ENCODE data around the gene SEMA3G. TPM values are rescaled to one million over a fixed set of nuclear protein-coding genes. Genes with fewer than 3 reads are reported as not detected.

Gene SEMA3G
- total RNA-seq, 1 donor from 2014 or later: 4.7 TPM

DNA sequence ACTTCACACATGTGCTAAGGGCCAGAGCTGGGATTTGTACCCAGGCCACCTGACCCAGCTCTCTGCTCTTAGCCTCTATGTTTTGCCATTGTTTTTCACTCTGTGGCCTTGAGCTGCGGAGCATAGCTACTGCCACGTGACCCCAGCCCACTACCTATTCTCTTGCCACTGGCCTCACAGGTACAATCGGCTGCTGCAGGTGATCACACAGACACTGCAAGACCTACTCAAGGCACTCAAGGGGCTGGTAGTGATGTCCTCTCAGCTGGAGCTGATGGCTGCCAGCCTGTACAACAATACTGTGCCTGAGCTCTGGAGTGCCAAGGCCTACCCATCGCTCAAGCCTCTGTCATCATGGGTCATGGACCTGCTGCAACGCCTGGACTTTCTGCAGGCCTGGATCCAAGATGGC, 46.2 kb downstream of the SEMA3G start:
- Histone ChIP-seq H3K4me3 (ENCODE audit: low read length in 3 of 3) (no peak overlapping the region), H3K27me3 (ENCODE audit: control insufficient read depth in 3 of 3, insufficient read depth in 3 of 3, low read length in 3 of 3) (no peaks in the 10 kb centered on the region), H3K4me1 (ENCODE audit: control insufficient read depth in 3 of 3, insufficient read depth in 3 of 3, low read length in 3 of 3) (peaks cover 0 to 1% (median under 1%) of the 10 kb centered on the region in 3 donors), H3K9me3 (ENCODE audit: control insufficient read depth in 3 of 3, low read length in 3 of 3) (no peaks in the 10 kb centered on the region), H3K36me3 (ENCODE audit: control insufficient read depth in 3 of 3, insufficient read depth in 3 of 3, low read length in 3 of 3) (peaks cover 35 to 40% (median 40%) of the 10 kb centered on the region in 3 donors), H3K27ac (ENCODE audit: low read depth, low read length) (no peak overlapping the region), H3K9ac (ENCODE audit: low read depth in 1 of 3, low read length in 3 of 3) (no peak overlapping the region)

DNA sequence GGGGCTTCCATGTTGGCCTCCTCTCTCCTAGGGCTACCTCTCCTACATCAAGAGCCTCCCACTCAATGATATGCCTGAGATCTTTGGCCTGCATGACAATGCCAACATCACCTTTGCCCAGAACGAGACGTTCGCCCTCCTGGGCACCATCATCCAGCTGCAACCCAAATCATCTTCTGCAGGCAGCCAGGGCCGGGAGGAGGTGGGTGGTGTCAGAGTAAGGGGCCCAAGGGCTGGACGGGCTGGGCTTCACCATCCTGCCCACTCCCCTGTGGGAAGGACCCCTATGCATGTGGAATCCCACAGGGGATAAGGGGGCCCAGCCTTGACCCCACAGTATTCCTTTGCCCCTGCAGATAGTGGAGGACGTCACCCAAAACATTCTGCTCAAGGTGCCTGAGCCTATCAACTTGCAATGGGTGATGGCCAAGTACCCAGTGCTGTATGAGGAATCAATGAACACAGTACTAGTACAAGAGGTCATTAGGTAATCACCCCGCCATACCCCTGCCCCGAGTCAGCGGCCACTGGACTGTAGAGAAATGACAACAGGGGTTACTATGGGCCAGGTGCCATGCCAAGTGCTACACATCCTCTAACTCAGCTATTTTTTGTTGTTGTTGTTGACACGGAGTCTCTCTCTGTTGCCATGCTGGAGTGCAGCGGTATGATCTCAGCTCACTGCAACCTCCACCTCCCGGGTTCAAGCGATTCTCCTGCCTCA, 47.1 kb downstream of the SEMA3G start:
- Histone ChIP-seq H3K4me1 (ENCODE audit: control insufficient read depth in 3 of 3, insufficient read depth in 3 of 3, low read length in 3 of 3) (no peaks in the 10 kb centered on the region), H3K36me3 (ENCODE audit: control insufficient read depth in 3 of 3, insufficient read depth in 3 of 3, low read length in 3 of 3) (peaks cover 31 to 37% (median 34%) of the 10 kb centered on the region in 3 donors), H3K4me3 (ENCODE audit: low read length in 3 of 3) (no peak overlapping the region), H3K27me3 (ENCODE audit: control insufficient read depth in 3 of 3, insufficient read depth in 3 of 3, low read length in 3 of 3) (no peaks in the 10 kb centered on the region), H3K9ac (ENCODE audit: low read depth in 1 of 3, low read length in 3 of 3) (no peak overlapping the region), H3K27ac (ENCODE audit: low read depth, low read length) (no peak overlapping the region), H3K9me3 (ENCODE audit: control insufficient read depth in 3 of 3, low read length in 3 of 3) (no peaks in the 10 kb centered on the region)

DNA sequence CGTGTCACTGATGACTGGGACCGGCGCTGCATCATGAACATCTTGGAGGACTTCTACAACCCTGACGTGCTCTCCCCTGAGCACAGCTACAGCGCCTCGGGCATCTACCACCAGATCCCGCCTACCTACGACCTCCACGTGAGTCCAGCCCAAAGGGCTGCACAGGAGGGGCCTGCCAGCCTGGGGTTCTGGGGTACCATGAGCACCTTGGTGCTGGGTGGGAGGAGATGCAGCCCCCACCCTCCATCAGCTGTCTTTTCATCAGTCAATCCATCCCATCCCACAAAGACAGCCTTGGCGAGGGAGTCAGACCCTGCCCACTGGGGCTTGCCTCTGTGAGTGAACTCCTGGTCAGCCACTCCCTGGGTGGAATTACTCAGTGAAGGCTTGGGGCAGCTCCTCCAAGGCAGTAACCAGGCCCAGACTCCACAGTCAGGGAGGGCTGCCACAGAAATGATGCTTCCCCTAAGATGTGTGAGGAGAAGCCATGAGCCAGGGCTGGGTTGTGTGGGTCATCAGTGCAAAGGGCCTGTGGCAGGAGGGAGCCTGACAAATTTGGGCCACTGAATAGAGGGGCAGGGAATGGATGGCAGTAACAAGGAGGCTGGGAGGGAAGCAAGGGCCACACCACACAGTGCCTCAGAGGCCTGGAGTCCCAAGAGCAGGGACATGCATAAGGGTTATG, 47.9 kb downstream of the SEMA3G start:
- Histone ChIP-seq H3K36me3 (ENCODE audit: control insufficient read depth in 3 of 3, insufficient read depth in 3 of 3, low read length in 3 of 3) (peaks cover 27 to 31% (median 28%) of the 10 kb centered on the region in 3 donors), H3K4me1 (ENCODE audit: control insufficient read depth in 3 of 3, insufficient read depth in 3 of 3, low read length in 3 of 3) (no peaks in the 10 kb centered on the region), H3K4me3 (ENCODE audit: low read length in 3 of 3) (no peak overlapping the region), H3K27me3 (ENCODE audit: control insufficient read depth in 3 of 3, insufficient read depth in 3 of 3, low read length in 3 of 3) (no peaks in the 10 kb centered on the region), H3K9me3 (ENCODE audit: control insufficient read depth in 3 of 3, low read length in 3 of 3) (no peaks in the 10 kb centered on the region), H3K27ac (ENCODE audit: low read depth, low read length) (no peak overlapping the region), H3K9ac (ENCODE audit: low read depth in 1 of 3, low read length in 3 of 3) (no peak overlapping the region)

DNA sequence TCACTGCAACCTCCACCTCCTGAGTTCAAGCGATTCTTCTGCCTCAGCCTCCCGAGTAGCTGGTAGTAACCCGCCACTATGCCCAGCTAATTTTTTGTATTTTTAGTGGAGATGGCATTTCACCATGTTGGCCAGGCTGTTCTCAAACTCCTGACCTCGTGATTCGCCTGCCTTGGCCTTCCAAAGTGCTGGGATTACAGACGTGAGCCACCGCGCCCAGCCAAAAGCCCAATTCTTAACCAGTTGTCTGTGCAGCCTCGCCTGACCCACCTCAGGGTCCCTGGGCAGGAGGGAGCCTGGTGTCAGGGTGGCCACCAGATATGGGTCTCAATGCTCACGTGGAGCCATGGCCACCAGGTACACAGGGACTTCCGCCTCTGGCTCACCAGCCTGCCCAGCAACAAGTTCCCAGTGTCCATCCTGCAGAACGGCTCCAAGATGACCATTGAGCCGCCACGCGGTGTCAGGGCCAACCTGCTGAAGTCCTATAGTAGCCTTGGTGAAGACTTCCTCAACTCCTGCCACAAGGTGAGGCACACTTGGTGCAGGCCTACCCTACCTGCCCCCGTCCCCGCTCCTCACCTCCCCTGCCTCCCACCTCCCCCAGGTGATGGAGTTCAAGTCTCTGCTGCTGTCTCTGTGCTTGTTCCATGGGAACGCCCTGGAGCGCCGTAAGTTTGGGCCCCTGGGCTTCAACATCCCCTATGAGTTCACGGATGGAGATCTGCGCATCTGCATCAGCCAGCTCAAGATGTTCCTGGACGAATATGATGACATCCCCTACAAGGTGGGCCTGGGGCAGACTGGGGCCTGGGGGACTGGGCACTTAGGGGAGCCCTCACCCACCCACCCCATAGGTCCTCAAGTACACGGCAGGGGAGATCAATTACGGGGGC, 48.6 kb downstream of the SEMA3G start:
- Histone ChIP-seq H3K4me3 (ENCODE audit: low read length in 3 of 3) (no peak overlapping the region), H3K9ac (ENCODE audit: low read depth in 1 of 3, low read length in 3 of 3) (no peak overlapping the region), H3K36me3 (ENCODE audit: control insufficient read depth in 3 of 3, insufficient read depth in 3 of 3, low read length in 3 of 3) (peaks cover 24 to 30% (median 28%) of the 10 kb centered on the region in 3 donors), H3K9me3 (ENCODE audit: control insufficient read depth in 3 of 3, low read length in 3 of 3) (no peaks in the 10 kb centered on the region), H3K27ac (ENCODE audit: low read depth, low read length) (no peak overlapping the region), H3K4me1 (ENCODE audit: control insufficient read depth in 3 of 3, insufficient read depth in 3 of 3, low read length in 3 of 3) (no peaks in the 10 kb centered on the region), H3K27me3 (ENCODE audit: control insufficient read depth in 3 of 3, insufficient read depth in 3 of 3, low read length in 3 of 3) (no peaks in the 10 kb centered on the region)

DNA sequence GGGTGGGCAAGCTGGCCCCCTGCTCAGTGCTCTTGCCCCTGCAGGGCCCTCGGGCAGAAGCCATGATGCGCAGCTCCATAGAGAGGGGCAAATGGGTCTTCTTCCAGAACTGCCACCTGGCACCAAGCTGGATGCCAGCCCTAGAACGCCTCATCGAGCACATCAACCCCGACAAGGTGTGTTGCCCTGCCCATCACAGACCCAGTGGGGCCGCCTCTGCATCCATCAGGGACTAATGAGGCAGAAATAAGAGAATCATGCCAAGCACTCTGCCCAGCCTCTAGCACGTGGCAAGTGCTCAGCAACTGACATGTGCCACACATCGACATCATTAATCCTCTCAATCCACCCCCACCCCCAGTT, 49.4 kb downstream of the SEMA3G start:
- Histone ChIP-seq H3K27me3 (ENCODE audit: control insufficient read depth in 3 of 3, insufficient read depth in 3 of 3, low read length in 3 of 3) (no peaks in the 10 kb centered on the region), H3K4me3 (ENCODE audit: low read length in 3 of 3) (no peak overlapping the region), H3K4me1 (ENCODE audit: control insufficient read depth in 3 of 3, insufficient read depth in 3 of 3, low read length in 3 of 3) (no peaks in the 10 kb centered on the region), H3K9ac (ENCODE audit: low read depth in 1 of 3, low read length in 3 of 3) (no peak overlapping the region), H3K36me3 (ENCODE audit: control insufficient read depth in 3 of 3, insufficient read depth in 3 of 3, low read length in 3 of 3) (peaks cover 24 to 30% (median 27%) of the 10 kb centered on the region in 3 donors), H3K27ac (ENCODE audit: low read depth, low read length) (no peak overlapping the region), H3K9me3 (ENCODE audit: control insufficient read depth in 3 of 3, low read length in 3 of 3) (no peaks in the 10 kb centered on the region)

DNA sequence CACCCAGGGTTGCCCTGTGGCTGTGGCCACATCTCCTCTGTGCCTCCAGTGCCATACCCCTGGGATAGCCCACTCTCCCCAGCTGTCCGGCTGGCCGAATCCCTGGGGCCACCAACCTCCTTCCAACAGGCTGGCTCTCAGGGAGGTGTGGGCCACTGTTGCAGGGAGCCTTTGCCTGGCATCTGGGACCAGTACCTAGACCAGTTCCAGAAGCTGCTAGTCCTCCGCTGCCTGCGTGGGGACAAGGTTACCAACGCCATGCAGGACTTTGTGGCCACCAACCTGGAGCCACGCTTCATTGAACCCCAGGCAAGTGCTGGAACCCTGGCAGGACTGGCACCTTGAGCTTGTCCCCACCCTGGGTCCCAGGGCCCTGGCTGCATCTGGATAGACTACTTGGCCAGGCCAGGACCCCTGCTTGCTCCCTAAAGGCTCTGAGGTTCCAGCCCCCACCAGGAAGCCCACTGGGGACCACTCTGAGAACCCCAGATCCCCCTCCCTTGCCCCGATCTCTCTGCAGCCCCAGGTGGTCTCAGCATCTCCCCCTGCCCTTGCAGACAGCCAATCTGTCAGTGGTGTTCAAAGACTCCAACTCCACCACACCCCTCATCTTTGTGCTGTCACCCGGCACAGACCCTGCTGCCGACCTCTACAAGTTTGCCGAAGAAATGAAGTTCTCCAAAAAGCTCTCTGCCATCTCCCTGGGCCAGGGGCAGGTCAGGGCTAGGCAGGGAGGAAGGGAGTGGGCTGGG, 50.0 kb downstream of the SEMA3G start:
- Histone ChIP-seq H3K36me3 (ENCODE audit: control insufficient read depth in 3 of 3, insufficient read depth in 3 of 3, low read length in 3 of 3) (peaks cover 21 to 27% (median 21%) of the 10 kb centered on the region in 3 donors), H3K9ac (ENCODE audit: low read depth in 1 of 3, low read length in 3 of 3) (no peak overlapping the region), H3K27ac (ENCODE audit: low read depth, low read length) (no peak overlapping the region), H3K4me3 (ENCODE audit: low read length in 3 of 3) (no peak overlapping the region), H3K4me1 (ENCODE audit: control insufficient read depth in 3 of 3, insufficient read depth in 3 of 3, low read length in 3 of 3) (no peaks in the 10 kb centered on the region), H3K9me3 (ENCODE audit: control insufficient read depth in 3 of 3, low read length in 3 of 3) (no peaks in the 10 kb centered on the region), H3K27me3 (ENCODE audit: control insufficient read depth in 3 of 3, insufficient read depth in 3 of 3, low read length in 3 of 3) (no peaks in the 10 kb centered on the region)

DNA sequence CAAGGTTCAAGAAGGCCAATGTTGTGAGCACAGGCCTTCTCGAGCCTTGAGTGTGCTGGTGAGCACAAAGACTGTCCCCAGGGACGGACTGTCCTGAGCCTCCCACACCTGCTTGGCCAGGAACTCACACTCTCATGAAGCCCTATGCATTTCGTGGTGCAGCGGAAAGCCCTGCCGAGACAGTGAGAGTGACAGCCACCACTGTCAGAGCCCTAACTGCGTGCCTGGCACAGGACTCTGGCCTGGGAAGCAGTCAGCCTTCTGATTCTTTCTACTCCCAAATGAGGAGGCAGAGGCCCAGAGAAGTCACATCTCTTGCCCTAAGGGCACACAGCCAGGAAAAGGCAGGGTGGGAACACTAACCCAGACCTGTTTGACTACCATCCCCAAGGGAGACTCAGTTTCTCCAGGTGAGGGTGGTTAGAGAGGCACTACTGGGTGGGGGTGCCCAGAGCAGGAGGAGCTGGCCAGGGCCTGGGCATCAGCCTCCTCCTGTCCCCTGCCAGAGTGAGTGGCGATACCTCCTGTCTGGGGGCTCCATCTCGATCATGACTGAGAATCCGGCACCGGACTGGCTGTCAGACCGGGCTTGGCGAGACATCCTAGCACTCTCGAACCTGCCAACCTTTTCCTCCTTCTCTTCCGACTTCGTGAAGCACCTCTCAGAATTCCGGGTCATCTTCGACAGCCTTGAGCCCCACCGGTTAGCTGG, 50.8 kb downstream of the SEMA3G start:
- Histone ChIP-seq H3K27me3 (ENCODE audit: control insufficient read depth in 3 of 3, insufficient read depth in 3 of 3, low read length in 3 of 3) (no peaks in the 10 kb centered on the region), H3K4me1 (ENCODE audit: control insufficient read depth in 3 of 3, insufficient read depth in 3 of 3, low read length in 3 of 3) (no peaks in the 10 kb centered on the region), H3K36me3 (ENCODE audit: control insufficient read depth in 3 of 3, insufficient read depth in 3 of 3, low read length in 3 of 3) (peaks cover 20 to 24% (median 21%) of the 10 kb centered on the region in 3 donors), H3K9ac (ENCODE audit: low read depth in 1 of 3, low read length in 3 of 3) (no peak overlapping the region), H3K27ac (ENCODE audit: low read depth, low read length) (no peak overlapping the region), H3K4me3 (ENCODE audit: low read length in 3 of 3) (no peak overlapping the region), H3K9me3 (ENCODE audit: control insufficient read depth in 3 of 3, low read length in 3 of 3) (no peaks in the 10 kb centered on the region)

DNA sequence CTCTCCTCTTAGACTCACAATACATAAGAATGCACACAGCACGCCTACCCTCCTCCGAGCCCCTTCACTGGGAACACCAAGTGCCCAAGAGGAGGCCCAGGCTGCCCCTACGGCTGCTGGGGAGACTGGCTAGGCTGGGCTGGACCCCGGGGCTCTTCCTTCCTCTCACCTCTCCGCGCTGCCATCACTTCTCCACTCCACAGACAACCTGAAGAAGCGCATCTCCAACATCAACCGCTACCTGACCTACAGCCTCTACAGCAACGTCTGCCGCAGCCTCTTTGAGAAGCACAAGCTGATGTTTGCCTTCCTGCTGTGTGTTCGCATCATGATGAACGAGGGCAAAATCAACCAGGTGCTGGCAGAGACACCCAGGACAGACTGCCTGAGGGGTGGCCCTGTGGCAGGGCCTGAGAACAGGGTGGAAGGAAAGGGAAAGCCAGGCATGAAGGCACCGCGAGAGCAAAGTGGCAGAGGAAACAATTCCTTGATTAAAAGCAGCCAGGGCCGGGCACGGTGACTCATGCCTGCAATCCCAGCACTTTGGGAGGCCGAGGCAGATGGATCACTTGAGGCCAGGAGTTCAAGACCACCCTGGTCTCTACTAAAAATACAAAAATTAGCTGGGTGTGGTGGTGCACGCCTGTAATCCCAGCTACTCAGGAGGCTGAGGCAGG, 51.6 kb downstream of the SEMA3G start:
- no peak overlapping the region for H3K4me3 ChIP-seq (ENCODE audit: low read length in 3 of 3)
- peaks cover 18 to 31% (median 18%) of the 10 kb centered on the region in 3 donors for H3K36me3 ChIP-seq (ENCODE audit: control insufficient read depth in 3 of 3, insufficient read depth in 3 of 3, low read length in 3 of 3)
- no peaks in the 10 kb centered on the region for H3K27me3 ChIP-seq (ENCODE audit: control insufficient read depth in 3 of 3, insufficient read depth in 3 of 3, low read length in 3 of 3)

More for the DNA sequence above, 51.6 kb downstream of the SEMA3G start:
- no peak overlapping the region for H3K9ac ChIP-seq (ENCODE audit: low read depth in 1 of 3, low read length in 3 of 3)
- H3K27ac ChIP-seq (ENCODE audit: low read depth, low read length): no peak overlapping the region
- no peaks in the 10 kb centered on the region for H3K4me1 ChIP-seq (ENCODE audit: control insufficient read depth in 3 of 3, insufficient read depth in 3 of 3, low read length in 3 of 3)
- no peaks in the 10 kb centered on the region for H3K9me3 ChIP-seq (ENCODE audit: control insufficient read depth in 3 of 3, low read length in 3 of 3)
